ENCODE results near the gene DNM1. TPM values are rescaled to one million over a fixed set of nuclear protein-coding genes. Genes with fewer than 3 reads are reported as not detected.

Gene DNM1
- total RNA-seq, 2 experiments from 2014 or later, result 0.35 to 1.8 TPM

DNA sequence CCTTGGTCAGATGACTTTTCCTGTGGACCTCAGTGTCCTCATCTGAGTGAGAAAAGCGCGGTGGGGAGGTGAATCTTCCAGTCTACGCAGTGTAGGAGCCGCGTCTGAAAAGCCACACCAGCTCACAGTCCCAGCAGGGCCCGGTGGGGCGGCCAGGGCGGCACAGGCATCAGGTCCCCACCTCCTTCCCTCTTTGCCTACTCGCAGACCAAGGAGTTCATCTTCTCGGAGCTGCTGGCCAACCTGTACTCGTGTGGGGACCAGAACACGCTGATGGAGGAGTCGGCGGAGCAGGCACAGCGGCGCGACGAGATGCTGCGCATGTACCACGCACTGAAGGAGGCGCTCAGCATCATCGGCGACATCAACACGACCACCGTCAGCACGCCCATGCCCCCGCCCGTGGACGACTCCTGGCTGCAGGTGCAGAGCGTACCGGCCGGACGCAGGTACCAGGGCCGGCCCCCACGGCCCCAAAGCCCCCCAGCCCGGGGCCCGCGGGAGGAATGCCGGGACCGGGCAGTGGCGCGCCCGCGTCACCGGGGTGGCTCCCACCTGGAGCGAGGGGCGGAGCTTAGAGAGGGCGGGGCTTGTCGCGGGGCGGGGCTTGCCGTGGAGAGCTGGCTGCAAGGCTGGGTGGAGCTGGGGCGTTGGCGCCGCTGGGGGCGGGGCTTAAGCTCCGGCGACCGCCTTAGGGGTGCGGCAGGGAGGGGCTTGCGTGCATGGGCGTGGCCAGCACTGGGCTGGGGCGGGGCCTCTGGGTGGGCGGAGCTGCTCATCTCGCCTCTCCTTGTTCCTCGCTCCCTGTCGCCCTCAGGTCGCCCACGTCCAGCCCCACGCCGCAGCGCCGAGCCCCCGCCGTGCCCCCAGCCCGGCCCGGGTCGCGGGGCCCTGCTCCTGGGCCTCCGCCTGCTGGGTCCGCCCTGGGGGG, 47.0 kb downstream of the DNM1 start:
- Histone ChIP-seq H3K9me3 (ENCODE audit: low read length) (no peaks in the 10 kb centered on the region), H3K4me3 (ENCODE audit: low read depth, low read length, poor library complexity, severe bottlenecking) (peak overlapping the region; percentile 67), H3K9me2 (ENCODE audit: insufficient read depth, low read length) (no peaks in the 10 kb centered on the region), H3K27ac (ENCODE audit: low read depth, low read length, poor library complexity, severe bottlenecking) (no peak overlapping the region), H2AFZ (ENCODE audit: low read length) (peak overlapping the region; percentile 65), H3K79me2 (ENCODE audit: insufficient read depth, low read depth, low read length) (no peaks in the 10 kb centered on the region), H3K4me2 (ENCODE audit: low read length) (peak overlapping the region; percentile 96), H4K20me1 (ENCODE audit: insufficient read depth, low read length) (no peaks in the 10 kb centered on the region), H3K4me1 (ENCODE audit: insufficient read depth, low read length, poor library complexity, severe bottlenecking) (peaks cover 21% of the 10 kb centered on the region), H3K36me3 (ENCODE audit: insufficient read depth, low read length) (no peaks in the 10 kb centered on the region)
- no peak for TF ChIP-seq EZH2phosphoT487 (IDR thresholded peaks at IDR 0.05; ENCODE audit: borderline replicate concordance, low read depth, low read length)
- TF ChIP-seq, protein P1, sequence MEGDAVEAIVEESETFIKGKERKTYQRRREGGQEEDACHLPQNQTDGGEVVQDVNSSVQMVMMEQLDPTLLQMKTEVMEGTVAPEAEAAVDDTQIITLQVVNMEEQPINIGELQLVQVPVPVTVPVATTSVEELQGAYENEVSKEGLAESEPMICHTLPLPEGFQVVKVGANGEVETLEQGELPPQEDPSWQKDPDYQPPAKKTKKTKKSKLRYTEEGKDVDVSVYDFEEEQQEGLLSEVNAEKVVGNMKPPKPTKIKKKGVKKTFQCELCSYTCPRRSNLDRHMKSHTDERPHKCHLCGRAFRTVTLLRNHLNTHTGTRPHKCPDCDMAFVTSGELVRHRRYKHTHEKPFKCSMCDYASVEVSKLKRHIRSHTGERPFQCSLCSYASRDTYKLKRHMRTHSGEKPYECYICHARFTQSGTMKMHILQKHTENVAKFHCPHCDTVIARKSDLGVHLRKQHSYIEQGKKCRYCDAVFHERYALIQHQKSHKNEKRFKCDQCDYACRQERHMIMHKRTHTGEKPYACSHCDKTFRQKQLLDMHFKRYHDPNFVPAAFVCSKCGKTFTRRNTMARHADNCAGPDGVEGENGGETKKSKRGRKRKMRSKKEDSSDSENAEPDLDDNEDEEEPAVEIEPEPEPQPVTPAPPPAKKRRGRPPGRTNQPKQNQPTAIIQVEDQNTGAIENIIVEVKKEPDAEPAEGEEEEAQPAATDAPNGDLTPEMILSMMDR (conservative IDR thresholded peaks at IDR 0.05; ENCODE audit: low read length), result no peak
- ChIA-PET POLR2A (interaction anchor here (0.6 to 1.0 kb wide), 8 partner anchors 8 to 170 kb away, joined by 3 to 7 read pairs (median 3); no protein-coding TSS in a partner anchor), CTCF (ENCODE audit: unreplicated experiment) (interaction anchor here (0.7 kb wide), 1 partner anchor 435 kb away, joined by 3 read pairs; no protein-coding TSS in a partner anchor)
- intact Hi-C loops (cut with micrococcal nuclease; ENCODE audit: unreplicated experiment), result no loop called here
- peak; percentile 92 for DNase-seq (ENCODE audit: low spot score)
- no TSS peak for BruUV-seq (replicated peaks)

DNA sequence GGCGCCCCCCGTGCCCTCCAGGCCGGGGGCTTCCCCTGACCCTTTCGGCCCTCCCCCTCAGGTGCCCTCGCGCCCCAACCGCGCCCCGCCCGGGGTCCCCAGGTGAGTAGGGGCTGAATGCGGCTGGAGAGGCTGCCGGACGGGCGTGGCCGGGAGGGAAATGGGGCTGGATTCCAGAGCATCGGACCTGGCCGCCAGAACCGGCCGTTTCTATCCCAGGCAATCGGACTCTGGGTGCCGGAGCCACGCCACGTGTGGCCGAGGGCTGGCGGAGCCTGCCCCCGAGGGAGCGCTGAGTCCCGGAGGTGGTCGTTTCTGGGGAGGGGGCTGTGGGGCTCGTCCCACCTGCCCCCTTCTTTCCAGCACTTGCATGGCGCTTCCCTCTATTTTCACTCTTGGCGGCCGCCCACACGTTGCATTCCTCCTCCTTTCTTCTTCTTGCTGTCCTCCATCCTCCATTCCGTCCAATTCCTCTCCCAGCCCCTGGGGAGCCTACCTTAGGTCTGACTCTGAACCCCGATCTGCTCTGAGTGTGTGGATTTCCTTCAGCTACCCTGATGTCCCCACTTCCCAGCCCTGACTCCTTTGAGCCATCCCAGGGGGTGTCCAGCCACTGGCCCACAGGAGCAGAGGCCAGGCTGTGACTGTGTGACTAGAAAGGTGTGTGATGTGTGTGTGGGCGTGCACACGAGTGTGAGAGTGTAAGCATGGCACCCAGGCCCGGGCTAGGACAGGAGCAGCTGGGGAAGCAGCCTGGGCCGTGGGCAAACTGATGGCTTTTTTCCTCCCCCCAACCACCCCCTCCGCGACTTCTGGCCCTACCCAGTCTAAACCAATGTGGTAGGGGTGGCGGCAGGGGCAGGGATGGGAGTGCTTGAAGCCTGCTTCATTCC, 47.9 kb downstream of the DNM1 start:
- ChIA-PET CTCF (ENCODE audit: unreplicated experiment) (no interaction called here), POLR2A (interaction anchor here (0.6 to 1.0 kb wide), 8 partner anchors 9 to 169 kb away, joined by 3 to 7 read pairs (median 3); no protein-coding TSS in a partner anchor)
- H3K4me2 ChIP-seq (ENCODE audit: low read length), result peak overlapping the region; percentile 96
- no peaks in the 10 kb centered on the region for H3K79me2 ChIP-seq (ENCODE audit: insufficient read depth, low read depth, low read length)
- H3K27ac ChIP-seq (ENCODE audit: low read depth, low read length, poor library complexity, severe bottlenecking), result no peak overlapping the region
- no peak for TF ChIP-seq EZH2phosphoT487 (IDR thresholded peaks at IDR 0.05; ENCODE audit: borderline replicate concordance, low read depth, low read length)
- TF ChIP-seq, protein P1 (conservative IDR thresholded peaks at IDR 0.05; ENCODE audit: low read length), result no peak
- no peaks in the 10 kb centered on the region for H4K20me1 ChIP-seq (ENCODE audit: insufficient read depth, low read length)
- intact Hi-C loops (cut with micrococcal nuclease; ENCODE audit: unreplicated experiment), result no loop called here
- BruUV-seq (replicated peaks), result no TSS peak
- peak overlapping the region; percentile 65 for H3K4me3 ChIP-seq (ENCODE audit: low read depth, low read length, poor library complexity, severe bottlenecking)
- no peaks in the 10 kb centered on the region for H3K9me3 ChIP-seq (ENCODE audit: low read length)
- H3K4me1 ChIP-seq (ENCODE audit: insufficient read depth, low read length, poor library complexity, severe bottlenecking), result peaks cover 16% of the 10 kb centered on the region
- no peaks in the 10 kb centered on the region for H3K36me3 ChIP-seq (ENCODE audit: insufficient read depth, low read length)
- H3K9me2 ChIP-seq (ENCODE audit: insufficient read depth, low read length), result no peaks in the 10 kb centered on the region
- peak overlapping the region; percentile 65 for H2AFZ ChIP-seq (ENCODE audit: low read length)
- DNase-seq (ENCODE audit: low spot score), result no peak
